Thymus (tissue), 11 donors: ENCODE measurements around the gene LGI4. TPM values are rescaled to one million over a fixed set of nuclear protein-coding genes. Genes with fewer than 3 reads are reported as not detected.
"Not testable (repeated sequence)": the region's sequence is repeated elsewhere in the genome, so short reads cannot be mapped to it uniquely, and the experiment has no call there.

Experiments
- DNase-seq, 9 donors: peaks; one replicate each; pipeline ENCODE4 v3.0.0-alpha.2; 2013; ENCODE audit warnings: low spot score in 9 of 9, low read depth in 6 of 9, missing footprints in 1 of 9
- H3K27ac ChIP-seq, 2 donors: one replicate each; pipeline ENCODE4 v1.5.1; 2013; ENCODE audit warnings: control low read depth in 1 of 2, low read depth in 1 of 2, low read length in 1 of 2, mild to moderate bottlenecking in 1 of 2, moderate library complexity in 1 of 2
- H3K27me3 ChIP-seq, 2 donors: one replicate each; pipeline ENCODE4 v1.5.1; 2013; ENCODE audit warnings: low read length in 1 of 2; ENCODE audit not compliant: control insufficient read depth in 2 of 2, insufficient read depth in 1 of 2
- H3K36me3 ChIP-seq, 2 donors: one replicate each; pipeline ENCODE4 v1.5.1; 2013; ENCODE audit warnings: low read length in 1 of 2, mild to moderate bottlenecking in 1 of 2, moderate library complexity in 1 of 2; ENCODE audit not compliant: control insufficient read depth in 2 of 2, insufficient read depth in 2 of 2
- H3K4me1 ChIP-seq, 2 donors: one replicate each; pipeline ENCODE4 v1.5.1; 2013; ENCODE audit warnings: low read length in 2 of 2; ENCODE audit not compliant: control insufficient read depth in 2 of 2, insufficient read depth in 2 of 2
- H3K4me3 ChIP-seq, 2 donors: one replicate each; pipeline ENCODE4 v1.5.1; 2013; ENCODE audit warnings: low read length in 2 of 2, control low read depth in 1 of 2, mild to moderate bottlenecking in 1 of 2
- H3K9me3 ChIP-seq, 2 donors: one replicate each; pipeline ENCODE4 v1.5.1; 2013; ENCODE audit warnings: low read length in 1 of 2, mild to moderate bottlenecking in 1 of 2; ENCODE audit not compliant: control insufficient read depth in 2 of 2, insufficient read depth in 1 of 2
- WGBS: extraction: QIAGEN DNeasy Blood & Tissue Kit; methylation state at CpG from one replicate; pipeline ENCODE4 v1.1.7; 2013; 5-methylcytosine and 5-hydroxymethylcytosine counted together
- polyA plus RNA-seq: library from polyadenylated mRNA; stranded (reverse); fragments of 200-250 nt; gene quantifications from one replicate; pipeline ENCODE4 v1.2.3, GENCODE V29; 2013
- total RNA-seq: library from RNA; stranded (reverse); fragments of 120-200 nt; gene quantifications from one replicate; pipeline ENCODE4 v1.2.4, GENCODE V29; 2013
- donor health status: healthy.

Gene LGI4
- total and polyA plus RNA-seq, 2 donors, result 0.52 to 9.8 TPM

- H3K4me1 ChIP-seq, result not testable (repeated sequence)
These were observed 5.1 kb downstream of the LGI4 start for GRCh38 chr19:35129724-35130274.

GRCh38 chr19:35128398-35129057, 6.3 kb downstream of the LGI4 start:
- Histone ChIP-seq H3K4me3 (no peak overlapping the region), H3K9me3 (peaks cover 0 to 3% of the 10 kb centered on the region in 2 donors), H3K36me3 (no peaks in the 10 kb centered on the region), H3K27ac (no peak overlapping the region), H3K27me3 (peaks cover 0 to 2% of the 10 kb centered on the region in 2 donors), H3K4me1 (peaks cover 0 to 10% of the 10 kb centered on the region in 2 donors)
- no peak for DNase-seq
- 96% methylated on average over 9 of the region's 9 CpGs for WGBS

More at GRCh38 chr19:35129724-35130274, 5.1 kb downstream of the LGI4 start:
- not testable (repeated sequence) for DNase-seq, H3K27me3 ChIP-seq, H3K9me3 ChIP-seq, H3K36me3 ChIP-seq, H3K4me3 ChIP-seq, H3K27ac ChIP-seq
- WGBS, result 82% methylated on average over 14 of the region's 14 CpGs

- Histone ChIP-seq H3K9me3 (peaks cover 0 to 3% of the 10 kb centered on the region in 2 donors), H3K4me3 (no peak overlapping the region), H3K27me3 (peaks cover 0 to 2% of the 10 kb centered on the region in 2 donors), H3K4me1 (peaks cover 0 to 11% of the 10 kb centered on the region in 2 donors), H3K36me3 (no peaks in the 10 kb centered on the region), H3K27ac (no peak overlapping the region)
- no peak for DNase-seq
- 87% methylated on average over 7 of the region's 7 CpGs for WGBS
These were observed 7.0 kb downstream of the LGI4 start for GRCh38 chr19:35127871-35128270.

GRCh38 chr19:35126624-35126959, 8.3 kb downstream of the LGI4 start:
- H3K27me3 ChIP-seq, result peaks cover 0 to 2% of the 10 kb centered on the region in 2 donors
- no peak overlapping the region for H3K4me3 ChIP-seq
- 93% methylated on average over 20 of the region's 20 CpGs for WGBS
- H3K27ac ChIP-seq, result no peak overlapping the region
- no peak for DNase-seq
- H3K4me1 ChIP-seq, result peaks cover 0 to 14% of the 10 kb centered on the region in 2 donors
- H3K36me3 ChIP-seq, result no peaks in the 10 kb centered on the region
- H3K9me3 ChIP-seq, result peaks cover 0 to 3% of the 10 kb centered on the region in 2 donors

GRCh38 chr19:35125749-35126623, 8.9 kb downstream of the LGI4 start:
- 97% methylated on average over 35 of the region's 35 CpGs for WGBS

DNA sequence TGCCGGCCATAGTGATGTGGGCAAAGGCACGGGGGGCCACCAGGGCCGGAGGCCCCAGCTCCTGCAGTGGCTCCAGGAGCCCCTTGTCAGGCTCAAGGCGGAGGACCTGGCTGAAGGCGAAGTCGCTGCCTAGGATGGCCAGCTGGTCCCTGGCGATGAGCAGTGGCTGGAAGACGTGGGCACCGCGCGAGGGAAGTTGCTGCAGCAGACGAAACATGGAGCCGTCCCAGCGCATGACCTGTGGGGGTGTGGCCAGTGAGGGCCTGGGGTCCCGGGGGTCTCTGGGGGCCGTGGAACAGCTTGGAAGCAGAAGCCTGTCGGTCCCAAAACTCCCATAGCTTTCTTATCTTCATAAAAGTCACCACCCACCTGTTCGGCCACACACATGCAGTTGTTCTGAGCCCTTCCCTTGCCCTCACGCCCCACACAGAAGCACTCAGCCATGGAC, 9.6 kb downstream of the LGI4 start:
- no peak for DNase-seq
- H3K9me3 ChIP-seq, result peaks cover 0 to 3% of the 10 kb centered on the region in 2 donors
- WGBS, result 92% methylated on average over 19 of the region's 19 CpGs
- no peaks in the 10 kb centered on the region for H3K27me3 ChIP-seq
- H3K4me3 ChIP-seq, result no peak overlapping the region
- H3K27ac ChIP-seq, result no peak overlapping the region
- H3K4me1 ChIP-seq, result peaks cover 0 to 19% of the 10 kb centered on the region in 2 donors
- H3K36me3 ChIP-seq, result no peaks in the 10 kb centered on the region

More at GRCh38 chr19:35125749-35126623, 8.9 kb downstream of the LGI4 start:
- peaks cover 0 to 3% of the 10 kb centered on the region in 2 donors for H3K9me3 ChIP-seq
- peaks cover 0 to 2% of the 10 kb centered on the region in 2 donors for H3K27me3 ChIP-seq
- no peak for DNase-seq
- H3K36me3 ChIP-seq, result no peaks in the 10 kb centered on the region
- H3K4me1 ChIP-seq, result peaks cover 0 to 19% of the 10 kb centered on the region in 2 donors
- H3K4me3 ChIP-seq, result no peak overlapping the region
- H3K27ac ChIP-seq, result no peak overlapping the region

GRCh38 chr19:35124098-35125060, 10.5 kb downstream of the LGI4 start:
- WGBS, result 22% methylated on average over 42 of the region's 42 CpGs
- H3K9me3 ChIP-seq, result peaks cover 0 to 3% of the 10 kb centered on the region in 2 donors
- H3K27ac ChIP-seq, result peak overlapping the region; percentile 49 to 74
- peak overlapping the region; percentile 48 to 53 for H3K4me3 ChIP-seq
- H3K4me1 ChIP-seq, result peaks cover 0 to 19% of the 10 kb centered on the region in 2 donors
- H3K27me3 ChIP-seq, result no peaks in the 10 kb centered on the region
- no peaks in the 10 kb centered on the region for H3K36me3 ChIP-seq
- peak in 8 of 9 donors; percentile 61 to 86 (median 68) for DNase-seq

DNA sequence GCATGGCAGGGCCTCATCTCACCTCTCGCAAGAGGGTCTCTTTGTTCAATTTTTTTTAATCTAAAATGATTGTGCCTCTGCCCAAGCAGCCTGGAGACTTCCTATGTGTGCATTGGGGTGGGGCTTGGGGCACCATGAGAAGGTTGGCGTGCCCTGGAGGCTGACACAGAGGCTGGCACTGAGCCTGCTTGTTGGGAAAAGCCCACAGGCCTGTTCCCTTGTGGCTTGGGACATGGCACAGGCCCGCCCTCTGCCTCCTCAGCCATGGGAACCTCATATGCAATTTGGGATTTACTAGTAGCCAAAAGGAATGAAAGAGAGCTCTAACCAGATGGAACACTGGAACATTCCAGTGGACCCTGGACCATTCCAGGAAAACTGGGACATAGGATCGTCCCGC, 11.3 kb downstream of the LGI4 start:
- DNase-seq, result no peak

More for the DNA sequence above, 11.3 kb downstream of the LGI4 start:
- Histone ChIP-seq H3K27ac (no peak overlapping the region), H3K9me3 (peaks cover 0 to 3% of the 10 kb centered on the region in 2 donors), H3K27me3 (no peaks in the 10 kb centered on the region), H3K4me3 (no peak overlapping the region), H3K4me1 (peaks cover 0 to 23% of the 10 kb centered on the region in 2 donors), H3K36me3 (no peaks in the 10 kb centered on the region)
- WGBS, result 94% methylated on average over 5 of the region's 5 CpGs
